RWPE1 (cell line): ENCODE data around the gene SGCA.

Experiments used
- CTCF ChIA-PET: fragments of 350-600 bp; sonication (Branson Sonifier 250); formaldehyde crosslinking; extraction: SDS; loops from one replicate; lab custom pipeline; 2021; lab: Yijun Ruan, JAX
- POLR2A ChIA-PET: fragments of 400-600 bp; formaldehyde crosslinking; extraction: SDS; loops from one replicate; lab custom pipeline; 2020; ENCODE audit warnings: antibody characterized with exemption; ENCODE audit not compliant: low non-redundant PET; lab: Yijun Ruan, JAX
- DNase-seq: peaks from one replicate; pipeline ENCODE4 v3.0.0; 2012; ENCODE audit warnings: low spot score
- H3K27ac ChIP-seq: fragments of 450-650 bp; 2 replicates; pipeline ENCODE4 v1.5.1; 2017
- TF ChIP-seq, protein P1 (sequence below): fragments of 450-650 bp; conservative IDR thresholded peaks from 2 replicates; pipeline ENCODE4 v1.5.1; 2017; ENCODE audit warnings: low read depth, mild to moderate bottlenecking

The SGCA gene

DNA sequence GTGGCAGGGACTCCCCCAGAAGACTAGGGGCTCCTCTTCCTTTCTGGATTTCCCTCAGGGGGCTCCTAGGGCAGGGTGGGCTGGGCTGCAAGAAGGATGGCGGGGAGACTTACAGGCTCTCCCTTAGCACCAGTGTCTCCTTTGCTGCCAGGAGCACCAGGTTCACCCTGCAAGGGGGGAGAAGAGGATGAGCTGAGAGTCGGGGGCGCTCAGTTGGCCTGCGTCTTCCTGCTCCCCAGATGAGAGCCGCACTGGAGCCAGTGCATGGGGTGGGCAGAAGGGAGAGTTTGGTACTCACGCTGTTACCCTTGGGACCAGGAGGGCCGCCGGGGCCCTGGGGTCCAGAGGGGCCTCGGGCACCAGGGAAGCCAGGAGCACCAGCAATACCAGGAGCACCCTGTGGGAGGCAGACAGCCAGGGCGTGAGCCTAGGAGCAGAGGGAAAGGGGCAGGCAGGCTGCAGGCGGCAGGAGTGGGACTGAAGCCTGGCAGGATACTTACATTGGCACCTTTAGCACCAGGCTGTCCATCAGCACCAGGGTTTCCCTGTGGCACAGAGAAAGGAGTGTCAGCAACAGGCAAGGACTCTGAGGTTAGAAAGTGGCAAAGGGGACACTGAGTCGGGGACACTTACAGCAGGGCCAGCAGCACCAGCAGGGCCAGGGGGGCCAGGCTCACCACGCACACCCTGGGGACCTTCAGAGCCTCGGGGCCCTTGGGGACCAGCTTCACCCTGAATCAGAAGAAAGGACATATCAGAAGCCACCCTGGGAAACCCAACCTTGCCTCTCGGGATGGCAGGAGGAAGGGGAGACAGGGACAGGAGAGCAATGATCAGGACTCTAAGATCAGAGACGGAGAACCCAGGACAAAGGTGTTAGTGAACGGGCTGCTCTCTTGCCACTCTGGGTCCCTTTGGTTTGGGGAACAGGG is 29.4 kb downstream of the SGCA start:
- H3K27ac ChIP-seq: peak overlapping the region; percentile 32
- TF ChIP-seq, protein P1, sequence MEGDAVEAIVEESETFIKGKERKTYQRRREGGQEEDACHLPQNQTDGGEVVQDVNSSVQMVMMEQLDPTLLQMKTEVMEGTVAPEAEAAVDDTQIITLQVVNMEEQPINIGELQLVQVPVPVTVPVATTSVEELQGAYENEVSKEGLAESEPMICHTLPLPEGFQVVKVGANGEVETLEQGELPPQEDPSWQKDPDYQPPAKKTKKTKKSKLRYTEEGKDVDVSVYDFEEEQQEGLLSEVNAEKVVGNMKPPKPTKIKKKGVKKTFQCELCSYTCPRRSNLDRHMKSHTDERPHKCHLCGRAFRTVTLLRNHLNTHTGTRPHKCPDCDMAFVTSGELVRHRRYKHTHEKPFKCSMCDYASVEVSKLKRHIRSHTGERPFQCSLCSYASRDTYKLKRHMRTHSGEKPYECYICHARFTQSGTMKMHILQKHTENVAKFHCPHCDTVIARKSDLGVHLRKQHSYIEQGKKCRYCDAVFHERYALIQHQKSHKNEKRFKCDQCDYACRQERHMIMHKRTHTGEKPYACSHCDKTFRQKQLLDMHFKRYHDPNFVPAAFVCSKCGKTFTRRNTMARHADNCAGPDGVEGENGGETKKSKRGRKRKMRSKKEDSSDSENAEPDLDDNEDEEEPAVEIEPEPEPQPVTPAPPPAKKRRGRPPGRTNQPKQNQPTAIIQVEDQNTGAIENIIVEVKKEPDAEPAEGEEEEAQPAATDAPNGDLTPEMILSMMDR: no peak
- POLR2A ChIA-PET: interaction anchor here (0.6 kb wide), 1 partner anchor 88 kb away, joined by 3 read pairs; no protein-coding TSS in a partner anchor
- CTCF ChIA-PET: interaction anchor here (0.7 to 3.2 kb wide), 4 partner anchors 25 to 809 kb away, joined by 3 to 35 read pairs (median 4); no protein-coding TSS in a partner anchor
- no peak for DNase-seq

DNA sequence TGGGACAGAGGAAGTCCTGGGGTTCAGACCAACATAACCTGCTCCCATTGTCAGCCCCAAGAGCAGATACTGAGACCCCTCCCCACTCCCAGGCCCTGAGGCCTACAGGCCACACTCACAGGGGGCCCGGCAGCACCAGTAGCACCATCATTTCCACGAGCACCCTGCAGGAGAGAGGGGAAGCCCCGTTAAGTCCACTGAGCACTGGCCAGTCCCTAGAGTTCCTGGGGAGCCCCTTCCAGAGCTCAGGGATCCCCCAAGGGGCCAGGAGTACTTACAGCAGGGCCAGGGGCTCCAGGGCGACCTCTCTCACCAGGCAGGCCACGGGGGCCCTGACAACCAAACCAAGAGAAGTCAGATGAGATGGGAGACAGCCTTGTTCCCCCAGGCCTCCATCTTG is 30.2 kb downstream of the SGCA start:
- POLR2A ChIA-PET: interaction anchor here (1.0 kb wide), 1 partner anchor 18 kb away, joined by 3 read pairs; no protein-coding TSS in a partner anchor
- no peak for DNase-seq
- CTCF ChIA-PET: interaction anchor here (0.7 to 3.2 kb wide), 3 partner anchors 26 to 808 kb away, joined by 3 to 35 read pairs (median 3); no protein-coding TSS in a partner anchor
- TF ChIP-seq, protein P1: no peak
- peak overlapping the region; percentile 32; the same call in 1 of the 2 replicates for H3K27ac ChIP-seq

GRCh38 chr17:50196826-50197225 is 31.0 kb downstream of the SGCA start:
- DNase-seq: no peak
- ChIA-PET CTCF (interaction anchor here (0.7 to 3.2 kb wide), 3 partner anchors 27 to 100 kb away, joined by 3 to 35 read pairs (median 3); no protein-coding TSS in a partner anchor), POLR2A (interaction anchor here (1.0 kb wide), 1 partner anchor 19 kb away, joined by 3 read pairs; no protein-coding TSS in a partner anchor)
- TF ChIP-seq, protein P1: no peak
- H3K27ac ChIP-seq: peak overlapping the region; percentile 32; the same call in 1 of the 2 replicates

GRCh38 chr17:50198026-50198669 is 32.3 kb downstream of the SGCA start:
- TF ChIP-seq, protein P1: peak; percentile 71
- ChIA-PET CTCF (interaction anchor here (0.6 to 3.2 kb wide), 11 partner anchors 11 to 81 kb away, joined by 3 to 35 read pairs (median 3); no protein-coding TSS in a partner anchor), POLR2A (no interaction called here)
- no peak overlapping the region for H3K27ac ChIP-seq
- DNase-seq: peak; percentile 58

GRCh38 chr17:50199211-50199802 is 33.5 kb downstream of the SGCA start:
- POLR2A ChIA-PET: interaction anchor here (0.6 kb wide), 3 partner anchors 73 to 145 kb away, joined by 4 to 6 read pairs (median 5); no protein-coding TSS in a partner anchor
- CTCF ChIA-PET: interaction anchor here (0.6 to 5.7 kb wide), 13 partner anchors 12 to 282 kb away, joined by 3 to 104 read pairs (median 5); partner anchors contain the start of gene TMEM92
- TF ChIP-seq, protein P1: no peak
- no peak for DNase-seq
- peak overlapping the region; percentile 93 for H3K27ac ChIP-seq
